ENCODE data around the gene SIL1. TPM values are rescaled to one million over a fixed set of nuclear protein-coding genes. Genes with fewer than 3 reads are reported as not detected.

The SIL1 gene
- total and polyA plus RNA-seq, 2 of the 13 experiments (the other 11 are each of a cell fraction or from before 2014, with no cell fraction given): 26.0 to 30.0 TPM

GRCh38 chr5:139040081-139040480 lies 158.1 kb downstream of the SIL1 start:
- no TSS peak for BruUV-seq (replicated peaks)
- no peak overlapping the region for H3K9ac ChIP-seq (ENCODE audit: insufficient read depth, low read depth, low read length)
- H3K79me2 ChIP-seq (ENCODE audit: insufficient read depth, low read length): no peaks in the 10 kb centered on the region
- no peaks in the 10 kb centered on the region for H3K4me1 ChIP-seq (ENCODE audit: insufficient read depth, low read length)
- CTCF ChIA-PET (ENCODE audit: low intra/inter-chr PET ratio, low total read pairs): no interaction called here
- FAIRE-seq (no peak), ATAC-seq (no peak), DNase-seq (ENCODE audit: low spot score) (no peak)
- H3K9me3 ChIP-seq (ENCODE audit: low read length): no peaks in the 10 kb centered on the region
- H2AFZ ChIP-seq (ENCODE audit: low read length): no peak overlapping the region
- no peak overlapping the region for H3K4me2 ChIP-seq (ENCODE audit: low read depth, low read length)
- in situ Hi-C loops (cut with HindIII; ENCODE audit: extremely low pct_ligation_motif_present, low pct_unique_long_range_greater_than_20kb) (no loop called here), intact Hi-C loops (cut with micrococcal nuclease; ENCODE audit: unreplicated experiment) (no loop called here)
- H3K36me3 ChIP-seq (replicated peaks in 1 of 2; ENCODE audit: control insufficient read depth in 1 of 2, insufficient read depth in 2 of 2, low read length in 2 of 2): no peaks in the 10 kb centered on the region; a peak in 1 of 5 replicates
- H3K4me3 ChIP-seq (replicated peaks in 1 of 3; ENCODE audit: insufficient read depth in 1 of 3, low read depth in 2 of 3, low read length in 3 of 3): no peak overlapping the region
- POLR2A ChIA-PET: no interaction called here
- no peaks in the 10 kb centered on the region for H4K20me1 ChIP-seq (ENCODE audit: insufficient read depth, low read length)
- no peaks in the 10 kb centered on the region for H3K27me3 ChIP-seq (ENCODE audit: control insufficient read depth in 1 of 2, insufficient read depth in 2 of 2, low read length in 2 of 2)
- 84% methylated on average over 1 of the region's 1 CpG for WGBS (ENCODE audit: low lambda C conversion rate)
- no peak overlapping the region for H3K27ac ChIP-seq (ENCODE audit: extremely low read length, insufficient read depth, low read length)
- TF ChIP-seq ERF (CRISPR knock-in tag; IDR thresholded peaks at IDR 0.05) (no peak), ZBTB7B (CRISPR knock-in tag; IDR thresholded peaks at IDR 0.05) (no peak), SMAD9 (CRISPR knock-in tag; IDR thresholded peaks at IDR 0.05) (no peak), ZUFSP (CRISPR knock-in tag; IDR thresholded peaks at IDR 0.05; ENCODE audit: borderline replicate concordance) (no peak), LBX2 (CRISPR knock-in tag; IDR thresholded peaks at IDR 0.05; ENCODE audit: borderline replicate concordance) (no peak), ZNF180 (CRISPR knock-in tag; IDR thresholded peaks at IDR 0.05; ENCODE audit: borderline replicate concordance, low read depth) (no peak), JARID2 (CRISPR knock-in tag; IDR thresholded peaks at IDR 0.05; ENCODE audit: insufficient replicate concordance) (no peak), POLR2G (IDR thresholded peaks at IDR 0.05; ENCODE audit: low read depth, low read length) (no peak), ZNF251 (CRISPR knock-in tag; IDR thresholded peaks at IDR 0.05) (no peak), ZNF550 (CRISPR knock-in tag; IDR thresholded peaks at IDR 0.05; ENCODE audit: borderline replicate concordance) (no peak)
